Fibroblast of the aortic adventitia (primary cell): ENCODE data around the gene PEMT. TPM values are rescaled to one million over a fixed set of nuclear protein-coding genes. Genes with fewer than 3 reads are reported as not detected.

Experiments
- DNase-seq: peaks from one replicate; pipeline ENCODE4 v3.0.0-alpha.2; 2010; ENCODE audit warnings: low read depth
- H3K4me3 ChIP-seq: 2 replicates; pipeline ENCODE4 v1.5.1; 2011; ENCODE audit warnings: low read depth, mild to moderate bottlenecking, control low read depth, low read length, moderate library complexity
- total RNA-seq: library from RNA; depleted of rRNA; stranded (reverse); fragments of >200 nt; gene quantifications from 2 replicates; pipeline ENCODE4 v1.2.3, GENCODE V29; 2012; ENCODE audit warnings: low replicate concordance
- TF ChIP-seq, protein P1 (sequence below): IDR thresholded peaks from 2 replicates; pipeline ENCODE4 v1.5.1; 2011; ENCODE audit warnings: mild to moderate bottlenecking, low read length, control low read depth, inconsistent platforms; ENCODE audit not compliant: insufficient read depth

The PEMT gene
- total RNA-seq, 1 donor, result 28.4 TPM

GRCh38 chr17:17509601-17510425 is 81.7 kb downstream of the PEMT start:
- DNase-seq, result no peak
- TF ChIP-seq, protein P1, sequence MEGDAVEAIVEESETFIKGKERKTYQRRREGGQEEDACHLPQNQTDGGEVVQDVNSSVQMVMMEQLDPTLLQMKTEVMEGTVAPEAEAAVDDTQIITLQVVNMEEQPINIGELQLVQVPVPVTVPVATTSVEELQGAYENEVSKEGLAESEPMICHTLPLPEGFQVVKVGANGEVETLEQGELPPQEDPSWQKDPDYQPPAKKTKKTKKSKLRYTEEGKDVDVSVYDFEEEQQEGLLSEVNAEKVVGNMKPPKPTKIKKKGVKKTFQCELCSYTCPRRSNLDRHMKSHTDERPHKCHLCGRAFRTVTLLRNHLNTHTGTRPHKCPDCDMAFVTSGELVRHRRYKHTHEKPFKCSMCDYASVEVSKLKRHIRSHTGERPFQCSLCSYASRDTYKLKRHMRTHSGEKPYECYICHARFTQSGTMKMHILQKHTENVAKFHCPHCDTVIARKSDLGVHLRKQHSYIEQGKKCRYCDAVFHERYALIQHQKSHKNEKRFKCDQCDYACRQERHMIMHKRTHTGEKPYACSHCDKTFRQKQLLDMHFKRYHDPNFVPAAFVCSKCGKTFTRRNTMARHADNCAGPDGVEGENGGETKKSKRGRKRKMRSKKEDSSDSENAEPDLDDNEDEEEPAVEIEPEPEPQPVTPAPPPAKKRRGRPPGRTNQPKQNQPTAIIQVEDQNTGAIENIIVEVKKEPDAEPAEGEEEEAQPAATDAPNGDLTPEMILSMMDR, result no peak
- no peak overlapping the region for H3K4me3 ChIP-seq

DNA sequence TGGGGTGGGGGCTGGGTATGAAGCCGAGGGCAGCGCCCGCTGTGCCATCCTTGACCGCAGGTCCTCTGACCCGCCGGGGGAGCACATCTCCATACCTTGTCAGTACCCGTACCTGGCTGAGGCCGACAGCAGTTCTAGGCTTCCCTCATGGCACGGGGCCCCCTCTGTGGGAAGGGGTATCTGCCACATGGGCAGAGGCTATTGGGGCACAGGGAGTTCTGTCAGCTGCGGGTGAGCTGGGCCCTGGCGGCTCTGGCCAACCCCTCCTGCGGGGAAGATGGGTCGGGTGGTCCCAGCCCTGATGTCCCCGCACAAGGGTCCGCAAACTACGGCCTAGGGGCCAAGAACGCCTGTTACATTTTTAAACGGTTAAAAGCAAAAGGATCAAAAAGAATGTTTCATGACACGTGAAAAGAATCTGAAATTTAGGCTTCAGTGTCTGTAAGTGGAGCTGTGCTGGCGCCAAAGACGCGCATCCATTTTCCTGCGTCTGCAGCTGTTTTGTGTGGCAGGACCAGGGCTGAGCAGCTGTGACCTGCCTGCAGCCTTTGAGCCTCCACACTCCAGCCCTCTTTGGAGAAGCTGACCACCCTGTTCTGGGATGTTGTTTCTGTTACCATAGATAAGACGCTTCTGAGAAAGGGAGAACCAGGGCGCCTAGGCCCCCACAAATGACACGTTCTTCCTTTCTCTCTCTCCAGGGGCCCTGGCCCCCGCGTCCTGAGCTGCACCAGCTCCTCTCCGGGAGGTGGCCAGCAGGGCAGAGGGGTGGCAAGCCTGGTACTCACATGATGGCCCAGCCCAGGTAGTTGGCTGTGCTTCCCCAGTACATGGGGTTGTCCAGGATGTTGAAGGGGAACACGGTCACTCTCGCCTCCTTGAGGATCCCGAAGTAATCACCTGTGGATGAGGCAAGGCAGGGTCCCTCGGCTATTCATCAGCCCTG is 82.6 kb downstream of the PEMT start:
- H3K4me3 ChIP-seq, result no peak overlapping the region
- TF ChIP-seq, protein P1, result no peak
- DNase-seq, result no peak

DNA sequence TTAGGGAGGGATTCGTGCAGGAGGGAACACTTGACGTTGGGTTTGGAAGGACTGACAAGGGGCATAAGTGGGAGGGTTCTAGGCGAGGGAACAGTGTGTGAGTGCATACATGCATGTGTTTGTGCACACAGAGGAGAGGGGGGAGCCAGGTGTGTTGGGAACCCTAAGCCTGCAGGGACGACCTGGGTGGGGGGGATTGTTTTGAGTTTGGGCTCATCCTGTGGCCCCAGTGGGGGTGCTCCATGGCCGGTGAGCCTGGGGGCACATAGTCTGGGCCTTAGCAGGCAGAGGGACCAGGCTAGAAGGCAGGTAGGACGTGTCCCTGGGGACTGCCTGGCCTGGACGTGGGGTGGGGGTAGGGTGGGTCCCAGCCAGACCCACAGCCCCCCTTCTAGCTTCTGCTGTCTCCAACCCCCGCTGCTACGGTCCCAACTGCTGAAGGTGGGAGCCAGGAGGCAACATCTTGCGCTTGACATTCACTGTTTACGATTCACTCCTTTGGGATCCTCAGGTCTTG is 83.4 kb downstream of the PEMT start:
- no peak overlapping the region for H3K4me3 ChIP-seq
- TF ChIP-seq, protein P1, result no peak
- DNase-seq, result no peak

DNA sequence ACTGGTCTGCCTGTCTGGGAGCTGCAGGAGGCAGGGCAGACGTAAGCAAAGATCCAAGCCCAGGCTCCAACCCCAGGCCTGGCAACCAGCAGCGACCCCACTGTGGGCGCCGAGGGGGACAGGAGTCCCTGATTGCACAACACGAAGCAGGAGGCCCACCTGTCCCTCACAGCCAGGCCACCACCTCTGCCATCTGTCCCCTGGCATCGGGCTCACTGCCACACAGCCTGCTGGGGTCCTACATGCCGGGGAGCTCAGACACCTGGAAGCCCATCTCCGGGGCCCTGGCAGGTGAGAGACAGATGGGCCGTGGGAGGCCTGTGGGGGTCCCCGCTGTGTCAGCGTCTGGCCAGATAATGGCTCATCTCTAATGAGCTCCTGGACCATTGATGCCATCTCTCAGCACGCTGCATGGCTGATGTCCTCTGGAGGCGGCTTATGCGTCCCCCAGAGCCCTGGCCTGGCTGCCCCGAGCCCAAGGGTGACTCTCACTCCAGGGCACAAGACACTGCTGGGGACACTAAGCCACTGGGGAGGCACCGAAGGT is 84.0 kb downstream of the PEMT start:
- no peak for DNase-seq
- TF ChIP-seq, protein P1, result no peak
- H3K4me3 ChIP-seq, result no peak overlapping the region

- no peak overlapping the region for H3K4me3 ChIP-seq
- DNase-seq, result no peak
- TF ChIP-seq, protein P1, result no peak
These were observed 84.5 kb downstream of the PEMT start for GRCh38 chr17:17506893-17507464.

GRCh38 chr17:17506181-17506741 is 85.2 kb downstream of the PEMT start:
- H3K4me3 ChIP-seq, result no peak overlapping the region
- TF ChIP-seq, protein P1, result no peak
- DNase-seq, result no peak
